CD4-positive, alpha-beta T cell treated with Interleukin-17A for 1 hour (primary cell): ENCODE measurements around the gene MAP3K7CL.
A peak's percentile ranks its signal among the peaks of the same experiment; 100 is the strongest.
"Not testable (repeated sequence)": the region's sequence is repeated elsewhere in the genome, so short reads cannot be mapped to it uniquely, and the experiment has no call there.

ENCODE experiments used
- DNase-seq: peaks from one replicate; pipeline ENCODE4 v3.0.0-alpha.2; 2020

The MAP3K7CL gene

GRCh38 chr21:29135481-29135880 lies 5.0 kb downstream of the MAP3K7CL start:
- no peak for DNase-seq

GRCh38 chr21:29136033-29136432 lies 5.6 kb downstream of the MAP3K7CL start:
- DNase-seq = no peak

GRCh38 chr21:29144736-29145353 lies 14.4 kb downstream of the MAP3K7CL start:
- no peak for DNase-seq

GRCh38 chr21:29145354-29145782 lies 14.9 kb downstream of the MAP3K7CL start:
- DNase-seq = no peak

- no peak for DNase-seq
Measured at GRCh38 chr21:29145852-29146453, 15.5 kb downstream of the MAP3K7CL start.

GRCh38 chr21:29146726-29147125 lies 16.3 kb downstream of the MAP3K7CL start:
- no peak for DNase-seq

- no peak for DNase-seq
Measured at GRCh38 chr21:29148530-29148929, 18.1 kb downstream of the MAP3K7CL start.

- no peak for DNase-seq
Measured at GRCh38 chr21:29149808-29150425, 19.5 kb downstream of the MAP3K7CL start.

GRCh38 chr21:29151931-29152330 lies 21.5 kb downstream of the MAP3K7CL start:
- DNase-seq = no peak

GRCh38 chr21:29152916-29153315 lies 22.5 kb downstream of the MAP3K7CL start:
- no peak for DNase-seq

GRCh38 chr21:29154270-29154669 lies 23.8 kb downstream of the MAP3K7CL start:
- DNase-seq = no peak

GRCh38 chr21:29155118-29155932 lies 24.9 kb downstream of the MAP3K7CL start:
- no peak for DNase-seq

GRCh38 chr21:29155933-29156260 lies 25.5 kb downstream of the MAP3K7CL start:
- DNase-seq = no peak

GRCh38 chr21:29157080-29157479 lies 26.6 kb downstream of the MAP3K7CL start:
- no peak for DNase-seq

GRCh38 chr21:29159842-29160241 lies 29.4 kb downstream of the MAP3K7CL start:
- DNase-seq = no peak

- not testable (repeated sequence) for DNase-seq
Measured at GRCh38 chr21:29162825-29163224, 32.4 kb downstream of the MAP3K7CL start.

GRCh38 chr21:29163341-29164115 lies 33.1 kb downstream of the MAP3K7CL start:
- no peak for DNase-seq

GRCh38 chr21:29164323-29164942 lies 34.0 kb downstream of the MAP3K7CL start:
- peak; percentile 22 for DNase-seq

- DNase-seq = no peak
Measured at GRCh38 chr21:29166323-29166722, 35.9 kb downstream of the MAP3K7CL start.

- no peak for DNase-seq
Measured at GRCh38 chr21:29166853-29167252, 36.4 kb downstream of the MAP3K7CL start.

GRCh38 chr21:29167481-29167880 lies 37.0 kb downstream of the MAP3K7CL start:
- not testable (repeated sequence) for DNase-seq

GRCh38 chr21:29168891-29169315 lies 38.5 kb downstream of the MAP3K7CL start:
- no peak for DNase-seq
